HL-60 (cell line): ENCODE results near the gene EIF6.

ENCODE experiments used
- GABPA ChIP-seq: IDR thresholded peaks from 2 replicates; pipeline ENCODE4 v1.6.1; 2012; ENCODE audit warnings: low read depth
- POLR2AphosphoS5 ChIP-seq: IDR thresholded peaks from 2 replicates; pipeline ENCODE4 v1.6.1; 2012; ENCODE audit warnings: low read depth
- SPI1 ChIP-seq: IDR thresholded peaks from 2 replicates; pipeline ENCODE4 v1.6.1; 2012; ENCODE audit warnings: low read depth, mild to moderate bottlenecking, borderline replicate concordance
- TF ChIP-seq, protein P1 (sequence below): IDR thresholded peaks from one replicate; pipeline ENCODE4 v1.5.1; 2011; ENCODE audit warnings: low read length, control low read depth, inconsistent platforms; ENCODE audit not compliant: insufficient read depth
- TF ChIP-seq, protein P2 (sequence below): IDR thresholded peaks from 2 replicates; pipeline ENCODE4 v1.6.1; 2012; ENCODE audit warnings: low read depth; ENCODE audit not compliant: insufficient replicate concordance

DNA sequence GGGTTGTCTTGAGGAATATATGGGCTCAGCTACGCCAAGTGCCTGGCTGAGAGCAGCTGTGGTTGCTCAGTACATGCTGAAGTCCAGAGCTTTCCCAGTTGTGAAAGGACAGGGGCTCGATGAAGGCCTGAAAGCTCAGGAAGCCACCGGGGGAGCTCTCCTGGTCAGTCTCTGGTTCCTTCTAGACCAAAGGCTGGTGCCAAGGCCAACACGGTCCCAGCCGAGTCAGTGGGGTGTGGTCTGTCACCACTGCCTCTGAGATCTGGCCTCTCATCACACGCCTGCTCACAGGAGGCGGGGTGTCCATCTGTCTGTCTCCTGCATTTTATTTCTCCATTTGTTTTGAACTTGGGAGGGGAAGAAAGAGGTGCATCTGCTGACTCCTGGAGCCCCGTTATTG is 12.6 kb upstream of the EIF6 start:
- TF ChIP-seq, protein P1, sequence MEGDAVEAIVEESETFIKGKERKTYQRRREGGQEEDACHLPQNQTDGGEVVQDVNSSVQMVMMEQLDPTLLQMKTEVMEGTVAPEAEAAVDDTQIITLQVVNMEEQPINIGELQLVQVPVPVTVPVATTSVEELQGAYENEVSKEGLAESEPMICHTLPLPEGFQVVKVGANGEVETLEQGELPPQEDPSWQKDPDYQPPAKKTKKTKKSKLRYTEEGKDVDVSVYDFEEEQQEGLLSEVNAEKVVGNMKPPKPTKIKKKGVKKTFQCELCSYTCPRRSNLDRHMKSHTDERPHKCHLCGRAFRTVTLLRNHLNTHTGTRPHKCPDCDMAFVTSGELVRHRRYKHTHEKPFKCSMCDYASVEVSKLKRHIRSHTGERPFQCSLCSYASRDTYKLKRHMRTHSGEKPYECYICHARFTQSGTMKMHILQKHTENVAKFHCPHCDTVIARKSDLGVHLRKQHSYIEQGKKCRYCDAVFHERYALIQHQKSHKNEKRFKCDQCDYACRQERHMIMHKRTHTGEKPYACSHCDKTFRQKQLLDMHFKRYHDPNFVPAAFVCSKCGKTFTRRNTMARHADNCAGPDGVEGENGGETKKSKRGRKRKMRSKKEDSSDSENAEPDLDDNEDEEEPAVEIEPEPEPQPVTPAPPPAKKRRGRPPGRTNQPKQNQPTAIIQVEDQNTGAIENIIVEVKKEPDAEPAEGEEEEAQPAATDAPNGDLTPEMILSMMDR: no peak
- TF ChIP-seq SPI1 (no peak), POLR2AphosphoS5 (no peak), GABPA (no peak)
- TF ChIP-seq, protein P2, sequence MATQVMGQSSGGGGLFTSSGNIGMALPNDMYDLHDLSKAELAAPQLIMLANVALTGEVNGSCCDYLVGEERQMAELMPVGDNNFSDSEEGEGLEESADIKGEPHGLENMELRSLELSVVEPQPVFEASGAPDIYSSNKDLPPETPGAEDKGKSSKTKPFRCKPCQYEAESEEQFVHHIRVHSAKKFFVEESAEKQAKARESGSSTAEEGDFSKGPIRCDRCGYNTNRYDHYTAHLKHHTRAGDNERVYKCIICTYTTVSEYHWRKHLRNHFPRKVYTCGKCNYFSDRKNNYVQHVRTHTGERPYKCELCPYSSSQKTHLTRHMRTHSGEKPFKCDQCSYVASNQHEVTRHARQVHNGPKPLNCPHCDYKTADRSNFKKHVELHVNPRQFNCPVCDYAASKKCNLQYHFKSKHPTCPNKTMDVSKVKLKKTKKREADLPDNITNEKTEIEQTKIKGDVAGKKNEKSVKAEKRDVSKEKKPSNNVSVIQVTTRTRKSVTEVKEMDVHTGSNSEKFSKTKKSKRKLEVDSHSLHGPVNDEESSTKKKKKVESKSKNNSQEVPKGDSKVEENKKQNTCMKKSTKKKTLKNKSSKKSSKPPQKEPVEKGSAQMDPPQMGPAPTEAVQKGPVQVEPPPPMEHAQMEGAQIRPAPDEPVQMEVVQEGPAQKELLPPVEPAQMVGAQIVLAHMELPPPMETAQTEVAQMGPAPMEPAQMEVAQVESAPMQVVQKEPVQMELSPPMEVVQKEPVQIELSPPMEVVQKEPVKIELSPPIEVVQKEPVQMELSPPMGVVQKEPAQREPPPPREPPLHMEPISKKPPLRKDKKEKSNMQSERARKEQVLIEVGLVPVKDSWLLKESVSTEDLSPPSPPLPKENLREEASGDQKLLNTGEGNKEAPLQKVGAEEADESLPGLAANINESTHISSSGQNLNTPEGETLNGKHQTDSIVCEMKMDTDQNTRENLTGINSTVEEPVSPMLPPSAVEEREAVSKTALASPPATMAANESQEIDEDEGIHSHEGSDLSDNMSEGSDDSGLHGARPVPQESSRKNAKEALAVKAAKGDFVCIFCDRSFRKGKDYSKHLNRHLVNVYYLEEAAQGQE: no peak
